Mesodermal cell (in vitro differentiated cells): Measurements from ENCODE around the gene EEA1. TPM values are rescaled to one million over a fixed set of nuclear protein-coding genes. Genes with fewer than 3 reads are reported as not detected.
"Not testable (repeated sequence)": the region's sequence is repeated elsewhere in the genome, so short reads cannot be mapped to it uniquely, and the experiment has no call there.

Source experiments
- H3K27ac ChIP-seq: 2 replicates; pipeline ENCODE4 v1.7.0; 2013; ENCODE audit warnings: mild to moderate bottlenecking, low read depth, low read length, moderate library complexity; ENCODE audit not compliant: severe bottlenecking
- H3K36me3 ChIP-seq: 2 replicates; pipeline ENCODE4 v1.7.1; 2013; ENCODE audit warnings: mild to moderate bottlenecking, low read length, moderate library complexity; ENCODE audit not compliant: control insufficient read depth, insufficient read depth
- H3K4me1 ChIP-seq: one replicate; pipeline ENCODE4 v1.7.1; 2013; ENCODE audit warnings: mild to moderate bottlenecking, low read length; ENCODE audit not compliant: insufficient read depth, control insufficient read depth, poor library complexity, severe bottlenecking
- H3K4me3 ChIP-seq: 2 replicates; pipeline ENCODE4 v1.7.0; 2013; ENCODE audit warnings: low read length, control low read depth, mild to moderate bottlenecking; ENCODE audit not compliant: insufficient read depth, poor library complexity, severe bottlenecking; ENCODE audit errors: extremely low read depth
- H3K9me3 ChIP-seq: 2 replicates; pipeline ENCODE4 v1.7.1; 2013; ENCODE audit warnings: mild to moderate bottlenecking, low read length, moderate library complexity; ENCODE audit not compliant: control insufficient read depth
- WGBS, 2 experiments: methylation state at CpG; one replicate each; pipeline ENCODE4 v1.1.5; 2013; ENCODE audit warnings: missing lambda C conversion rate in 2 of 2; ENCODE audit not compliant: insufficient coverage in 2 of 2; 5-methylcytosine and 5-hydroxymethylcytosine counted together
- polyA plus RNA-seq, 2 experiments: library from polyadenylated mRNA; stranded (reverse); fragments of 50-300 nt; gene quantifications; one replicate each; pipeline ENCODE4 v1.2.3, GENCODE V29; 2013

Gene EEA1
- 20.1 TPM for polyA plus RNA-seq (2013, experiment 1 of 2)
- polyA plus RNA-seq (2013, experiment 2 of 2), result 30.3 TPM

- Histone ChIP-seq H3K36me3 (no peaks in the 10 kb centered on the region), H3K4me3 (peak within 1 kb of the TSS; percentile 72), H3K9me3 (no peaks in the 10 kb centered on the region), H3K27ac (peak within 1 kb of the TSS; percentile 93), H3K4me1 (peaks cover 7% of the 10 kb centered on the region)
- 0 to 1% methylated on average over 55 to 87 of the region's 98 CpGs for WGBS, 2 experiments
Observed at GRCh38 chr12:92928962-92929915, at the start of gene EEA1. EEA1 (minus strand) TSS chr12:92929295; CDS start chr12:92929066, 229 bp downstream.

GRCh38 chr12:92978607-92979006 is 49.5 kb upstream of the EEA1 start:
- 94% methylated on average over 2 of the region's 2 CpGs; no CpG with 5 or more reads in 1 of the 2 experiments for WGBS, 2 experiments
- no peaks in the 10 kb centered on the region for H3K36me3 ChIP-seq
- no peak overlapping the region for H3K27ac ChIP-seq
- H3K4me3 ChIP-seq, result no peak overlapping the region
- no peaks in the 10 kb centered on the region for H3K4me1 ChIP-seq
- H3K9me3 ChIP-seq, result peaks cover 33% of the 10 kb centered on the region

GRCh38 chr12:92977326-92977725 is 48.2 kb upstream of the EEA1 start:
- Histone ChIP-seq H3K4me3 (no peak overlapping the region), H3K36me3 (no peaks in the 10 kb centered on the region), H3K9me3 (peaks cover 33% of the 10 kb centered on the region), H3K4me1 (peaks cover 5% of the 10 kb centered on the region), H3K27ac (no peak overlapping the region)
- WGBS, 2 experiments, result 75% methylated on average over 2 of the region's 5 CpGs; no CpG with 5 or more reads in 1 of the 2 experiments

- no peak overlapping the region for H3K4me3 ChIP-seq
- 67 to 100% methylated on average over 1 of the region's 1 CpG for WGBS, 2 experiments
- H3K4me1 ChIP-seq, result peaks cover 19% of the 10 kb centered on the region
- no peaks in the 10 kb centered on the region for H3K36me3 ChIP-seq
- peaks cover 16% of the 10 kb centered on the region for H3K9me3 ChIP-seq
- no peak overlapping the region for H3K27ac ChIP-seq
Observed at GRCh38 chr12:92974759-92975158, 45.7 kb upstream of the EEA1 start.

GRCh38 chr12:92973614-92974013 is 44.5 kb upstream of the EEA1 start:
- H3K27ac ChIP-seq, result no peak overlapping the region
- H3K36me3 ChIP-seq, result no peaks in the 10 kb centered on the region
- no peak overlapping the region for H3K4me3 ChIP-seq
- H3K9me3 ChIP-seq, result peaks cover 16% of the 10 kb centered on the region
- WGBS, 2 experiments, result 83% methylated on average over 1 of the region's 1 CpG; no CpG with 5 or more reads in 1 of the 2 experiments
- H3K4me1 ChIP-seq, result peaks cover 25% of the 10 kb centered on the region

GRCh38 chr12:92971859-92972524 is 42.9 kb upstream of the EEA1 start:
- Histone ChIP-seq H3K4me3 (no peak overlapping the region), H3K9me3 (peaks cover 16% of the 10 kb centered on the region), H3K4me1 (peaks cover 32% of the 10 kb centered on the region), H3K27ac (peak overlapping the region; percentile 70), H3K36me3 (no peaks in the 10 kb centered on the region)
- 100% methylated on average over 1 of the region's 1 CpG for WGBS, 2 experiments

- Histone ChIP-seq H3K4me3 (no peak overlapping the region), H3K9me3 (no peaks in the 10 kb centered on the region), H3K36me3 (no peaks in the 10 kb centered on the region), H3K4me1 (peaks cover 32% of the 10 kb centered on the region), H3K27ac (peak overlapping the region; percentile 59)
- WGBS, 2 experiments, result 46 to 80% methylated on average over 1 of the region's 3 CpGs
Observed at GRCh38 chr12:92968176-92968813, 39.2 kb upstream of the EEA1 start.

- H3K4me1 ChIP-seq, result peaks cover 12% of the 10 kb centered on the region
- WGBS, 2 experiments, result no CpG with 5 or more reads among the region's 1 CpG
- H3K9me3 ChIP-seq, H3K27ac ChIP-seq, H3K36me3 ChIP-seq, H3K4me3 ChIP-seq: not testable (repeated sequence)
Observed at GRCh38 chr12:92964378-92964777, 35.3 kb upstream of the EEA1 start.

- H3K9me3 ChIP-seq, result peaks cover 8% of the 10 kb centered on the region
- H3K4me3 ChIP-seq, result no peak overlapping the region
- no peaks in the 10 kb centered on the region for H3K4me1 ChIP-seq
- WGBS, 2 experiments, result 100% methylated on average over 1 of the region's 3 CpGs; no CpG with 5 or more reads in 1 of the 2 experiments
- no peaks in the 10 kb centered on the region for H3K36me3 ChIP-seq
- H3K27ac ChIP-seq, result no peak overlapping the region
Observed at GRCh38 chr12:92961949-92962348, 32.9 kb upstream of the EEA1 start.

GRCh38 chr12:92955997-92956663 is 27.0 kb upstream of the EEA1 start:
- H3K4me1 ChIP-seq, result no peaks in the 10 kb centered on the region
- 80 to 100% methylated on average over 1 of the region's 2 CpGs for WGBS, 2 experiments
- no peaks in the 10 kb centered on the region for H3K36me3 ChIP-seq
- no peak overlapping the region for H3K4me3 ChIP-seq
- H3K27ac ChIP-seq, result no peak overlapping the region
- H3K9me3 ChIP-seq, result peaks cover 17% of the 10 kb centered on the region
